OCI-LY7 (cell line): Measurements from ENCODE around the gene SUGP2. TPM values are rescaled to one million over a fixed set of nuclear protein-coding genes. Genes with fewer than 3 reads are reported as not detected.

Experiments used
- BruUV-seq: library from RNA; stranded (reverse); fragments of 400-500 nt; replicated peaks from 2 replicates; lab custom pipeline; 2021; lab: Mats Ljungman, UMichigan
- CTCF ChIA-PET: fragments of 300-600 bp; sonication (Branson Sonifier 250); formaldehyde crosslinking; loops from one replicate; lab custom pipeline; 2022; ENCODE audit warnings: antibody characterized with exemption; ENCODE audit not compliant: unreplicated experiment; lab: Charles Lee
- POLR2A ChIA-PET: fragments of 300-600 bp; sonication (Branson Sonifier 250); formaldehyde crosslinking; loops from one replicate; lab custom pipeline; 2022; ENCODE audit warnings: antibody characterized with exemption; lab: Charles Lee
- DNase-seq: peaks from one replicate; pipeline ENCODE4 v3.0.0-alpha.2; 2015; ENCODE audit warnings: low spot score
- H2AFZ ChIP-seq: fragments of 200-600 bp; sonication (generic), shearing (Covaris generic); 2 replicates; pipeline ENCODE4 v1.6.1; 2014; ENCODE audit warnings: mild to moderate bottlenecking, antibody characterized with exemption, low read length, moderate library complexity
- H3K27ac ChIP-seq: fragments of 200-600 bp; sonication (generic); 2 replicates; pipeline ENCODE4 v1.5.1; 2014; ENCODE audit warnings: mixed run types, low read depth, mild to moderate bottlenecking, moderate library complexity, low read length, inconsistent platforms; ENCODE audit not compliant: poor library complexity, severe bottlenecking
- H3K36me3 ChIP-seq: fragments of 200-600 bp; sonication (generic); 2 replicates; pipeline ENCODE4 v1.6.1; 2014; ENCODE audit warnings: mild to moderate bottlenecking, antibody characterized with exemption, low read length, moderate library complexity, mixed read lengths; ENCODE audit not compliant: insufficient read depth
- H3K4me1 ChIP-seq: fragments of 200-600 bp; sonication (generic); 2 replicates; pipeline ENCODE4 v1.5.1; 2014; ENCODE audit warnings: mild to moderate bottlenecking, low read length; ENCODE audit not compliant: insufficient read depth, poor library complexity, severe bottlenecking
- H3K4me2 ChIP-seq: fragments of 200-600 bp; sonication (generic); 2 replicates; pipeline ENCODE4 v1.6.1; 2014; ENCODE audit warnings: mild to moderate bottlenecking, low read length
- H3K4me3 ChIP-seq: fragments of 200-600 bp; sonication (generic); 2 replicates; pipeline ENCODE4 v1.5.1; 2014; ENCODE audit warnings: mild to moderate bottlenecking, low read depth, low read length; ENCODE audit not compliant: poor library complexity, severe bottlenecking
- H3K79me2 ChIP-seq: fragments of 200-600 bp; sonication (generic); 2 replicates; pipeline ENCODE4 v1.6.1; 2016; ENCODE audit warnings: low read depth, mild to moderate bottlenecking, low read length, moderate library complexity, mixed read lengths; ENCODE audit not compliant: insufficient read depth
- H3K9me2 ChIP-seq: fragments of 200-600 bp; sonication (generic); 2 replicates; pipeline ENCODE4 v1.6.1; 2016; ENCODE audit warnings: mild to moderate bottlenecking, low read length, mixed read lengths; ENCODE audit not compliant: insufficient read depth
- H3K9me3 ChIP-seq: fragments of 200-600 bp; sonication (generic); 2 replicates; pipeline ENCODE4 v1.6.1; 2014; ENCODE audit warnings: mild to moderate bottlenecking, mixed run types, low read length, mixed read lengths
- H4K20me1 ChIP-seq: fragments of 200-600 bp; sonication (generic); 2 replicates; pipeline ENCODE4 v1.6.1; 2014; ENCODE audit warnings: mild to moderate bottlenecking, antibody characterized with exemption, low read length, moderate library complexity, mixed read lengths; ENCODE audit not compliant: insufficient read depth
- CTCF ChIP-seq: fragments of 200-600 bp; sonication (generic); conservative IDR thresholded peaks from 2 replicates; pipeline ENCODE4 v1.5.1; 2014; ENCODE audit warnings: mild to moderate bottlenecking, antibody characterized with exemption, low read length, moderate library complexity, mixed read lengths
- EZH2phosphoT487 ChIP-seq: fragments of 200-600 bp; sonication (generic); IDR thresholded peaks from 2 replicates; pipeline ENCODE4 v1.6.1; 2018; ENCODE audit warnings: low read depth, borderline replicate concordance, mild to moderate bottlenecking, mixed run types, antibody characterized with exemption, low read length, moderate library complexity, mixed read lengths
- intact Hi-C: fragments of 100-400 bp; cut with micrococcal nuclease; formaldehyde crosslinking; loops from one replicate; pipeline ENCODE4 v1.10.0; 2022; ENCODE audit not compliant: unreplicated experiment
- total RNA-seq, 2 experiments: library from RNA; depleted of rRNA in 1 of 2; stranded (reverse); fragments of >200 nt in 1 of 2; shearing (Covaris generic) in 1 of 2; gene quantifications; 2 replicates each; pipeline ENCODE4 v1.2.3, GENCODE V29; 2014 to 2022

SUGP2 gene
- total RNA-seq, 2 experiments from 2014 or later = 111 to 229 TPM

GRCh38 chr19:19064098-19064722 lies 30.9 kb upstream of the SUGP2 start:
- ChIA-PET CTCF (no interaction called here), POLR2A (no interaction called here)
- Histone ChIP-seq H3K27ac (peak overlapping the region; percentile 58), H3K79me2 (peaks cover 17% of the 10 kb centered on the region; the same call in 1 of the 2 replicates), H3K4me3 (peak overlapping the region; percentile 82), H3K36me3 (peaks cover 20% of the 10 kb centered on the region; the same call in 1 of the 2 replicates), H4K20me1 (no peaks in the 10 kb centered on the region), H3K9me3 (no peaks in the 10 kb centered on the region), H3K4me2 (peak overlapping the region; percentile 88), H2AFZ (peak overlapping the region; percentile 44; the same call in 1 of the 2 replicates), H3K4me1 (peaks cover 39% of the 10 kb centered on the region), H3K9me2 (no peaks in the 10 kb centered on the region)
- intact Hi-C loops = loop anchor here (2.0 to 10.0 kb wide), 4 partner anchors 53 to 261 kb away; partner anchors contain the start of genes MAU2, SUGP1 and TMEM161A
- BruUV-seq = no TSS peak
- TF ChIP-seq CTCF (peak; percentile 60), EZH2phosphoT487 (no peak)
- DNase-seq = peak; percentile 78

GRCh38 chr19:19063183-19064097 lies 30.1 kb upstream of the SUGP2 start, which contains the start of gene SLC25A42:
Gene SLC25A42, plus strand, starts transcription at chr19:19063994. Its CDS starts 32,131 bp downstream, at chr19:19096125.
- Histone ChIP-seq H3K4me3 (peak within 1 kb of the TSS; percentile 82), H4K20me1 (no peaks in the 10 kb centered on the region), H3K9me2 (no peaks in the 10 kb centered on the region), H3K9me3 (no peaks in the 10 kb centered on the region), H3K4me2 (peak within 1 kb of the TSS; percentile 88), H3K36me3 (peaks cover 26% of the 10 kb centered on the region; the same call in 1 of the 2 replicates), H3K79me2 (peaks cover 17% of the 10 kb centered on the region; the same call in 1 of the 2 replicates), H2AFZ (peak within 1 kb of the TSS; percentile 44; the same call in 1 of the 2 replicates), H3K4me1 (peaks cover 33% of the 10 kb centered on the region), H3K27ac (peak within 1 kb of the TSS; percentile 58)
- intact Hi-C loops = loop anchor here (2.0 to 10.0 kb wide), 4 partner anchors 54 to 261 kb away; partner anchors contain the start of genes MAU2, SUGP1 and TMEM161A
- peak; percentile 99 for DNase-seq
- no TSS peak for BruUV-seq
- ChIA-PET POLR2A (interaction anchor here (0.5 to 0.8 kb wide), 3 partner anchors 25 to 147 kb away, joined by 3 to 4 read pairs (median 3); partner anchors contain the start of gene MEF2B), CTCF (no interaction called here)
- no peak for TF ChIP-seq CTCF
- TF ChIP-seq EZH2phosphoT487 = no peak
